ENCODE results near the gene PTPRN2. TPM values are rescaled to one million over a fixed set of nuclear protein-coding genes. Genes with fewer than 3 reads are reported as not detected.

PTPRN2 gene
- total RNA-seq, 1 experiment from 2014 or later, result 3.8 TPM

DNA sequence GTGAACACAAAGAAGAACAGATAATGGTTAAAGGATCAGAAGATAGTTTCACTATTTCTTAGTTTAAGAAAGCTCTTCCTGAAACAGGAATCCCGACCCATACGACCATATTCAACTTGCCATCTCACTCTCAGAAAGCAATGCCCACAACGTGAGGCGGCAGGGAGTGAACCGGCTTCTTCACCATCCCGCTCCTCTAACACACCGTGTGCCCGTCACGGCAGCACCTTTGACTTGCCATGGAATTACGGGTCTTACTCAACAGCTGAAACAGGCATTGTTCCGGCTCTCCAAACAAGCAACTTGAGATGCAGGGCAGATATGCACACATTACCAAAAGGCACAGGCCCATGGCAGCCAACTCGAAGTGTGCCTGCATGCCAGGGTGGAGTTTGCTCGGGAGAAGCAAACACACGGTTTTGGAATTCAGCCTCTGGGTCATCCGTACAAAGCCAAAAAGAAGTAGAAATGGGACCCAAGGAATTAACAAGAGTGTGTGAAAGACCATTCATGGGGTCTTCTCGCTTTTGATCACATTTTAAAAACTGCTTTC, 957.2 kb downstream of the PTPRN2 start:
- Histone ChIP-seq H3K9me3 (replicated peaks) (no peaks in the 10 kb centered on the region), H3K4me3 (no peak overlapping the region), H3K4me1 (peaks cover 6% of the 10 kb centered on the region), H3K36me3 (no peaks in the 10 kb centered on the region; the same call in 1 of the 2 replicates), H3K27me3 (no peaks in the 10 kb centered on the region), H3K27ac (no peak overlapping the region)
- no peak for DNase-seq

DNA sequence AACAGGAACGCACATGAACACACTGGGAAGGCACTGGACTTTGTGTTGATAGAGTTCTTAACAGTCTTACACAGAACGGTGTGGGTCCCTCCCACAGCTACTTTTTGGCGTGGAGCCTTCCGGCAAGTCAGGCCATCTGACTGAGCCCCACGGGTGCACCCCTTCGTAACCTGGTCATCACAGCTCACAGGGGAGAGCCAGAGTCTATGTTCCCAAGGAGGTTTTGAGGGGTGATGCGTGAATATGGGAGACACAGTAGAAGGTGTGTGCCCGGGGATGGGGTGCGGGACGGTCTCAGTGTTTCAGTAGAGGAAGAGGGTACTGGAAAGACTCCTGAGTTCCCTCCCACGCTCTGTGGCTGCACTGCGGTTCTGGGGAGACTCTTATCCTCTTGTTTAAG, 959.2 kb downstream of the PTPRN2 start:
- H3K9me3 ChIP-seq (replicated peaks), result no peaks in the 10 kb centered on the region
- H3K27me3 ChIP-seq, result no peaks in the 10 kb centered on the region
- H3K4me1 ChIP-seq, result peaks cover 6% of the 10 kb centered on the region
- no peak overlapping the region for H3K4me3 ChIP-seq
- DNase-seq, result no peak
- H3K36me3 ChIP-seq, result no peaks in the 10 kb centered on the region; the same call in 1 of the 2 replicates
- peak overlapping the region; percentile 45 for H3K27ac ChIP-seq

DNA sequence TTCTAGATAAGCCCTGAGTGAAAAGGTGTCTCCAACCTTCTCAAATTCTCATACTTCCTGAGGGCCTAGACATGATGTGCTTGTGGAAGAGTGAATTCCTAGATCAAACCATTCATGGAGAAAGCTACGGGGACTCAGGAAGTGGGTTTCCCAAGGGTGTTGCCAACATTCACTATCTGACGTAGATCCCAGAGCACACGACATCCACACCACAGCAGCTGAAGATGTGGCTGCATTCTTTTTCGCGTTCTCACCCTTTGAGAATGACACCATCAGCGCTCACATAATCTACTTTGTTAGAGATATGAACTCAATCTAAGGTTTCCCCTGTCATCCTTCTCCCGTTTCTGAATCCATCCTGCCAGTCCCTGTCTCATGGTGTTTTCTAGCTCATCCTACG, 960.0 kb downstream of the PTPRN2 start:
- H3K9me3 ChIP-seq (replicated peaks), result no peaks in the 10 kb centered on the region
- peaks cover 6% of the 10 kb centered on the region for H3K4me1 ChIP-seq
- no peaks in the 10 kb centered on the region for H3K27me3 ChIP-seq
- H3K4me3 ChIP-seq, result no peak overlapping the region
- H3K27ac ChIP-seq, result peak overlapping the region; percentile 45
- peak; percentile 30 to 45 for DNase-seq
- H3K36me3 ChIP-seq, result no peaks in the 10 kb centered on the region; the same call in 1 of the 2 replicates

DNA sequence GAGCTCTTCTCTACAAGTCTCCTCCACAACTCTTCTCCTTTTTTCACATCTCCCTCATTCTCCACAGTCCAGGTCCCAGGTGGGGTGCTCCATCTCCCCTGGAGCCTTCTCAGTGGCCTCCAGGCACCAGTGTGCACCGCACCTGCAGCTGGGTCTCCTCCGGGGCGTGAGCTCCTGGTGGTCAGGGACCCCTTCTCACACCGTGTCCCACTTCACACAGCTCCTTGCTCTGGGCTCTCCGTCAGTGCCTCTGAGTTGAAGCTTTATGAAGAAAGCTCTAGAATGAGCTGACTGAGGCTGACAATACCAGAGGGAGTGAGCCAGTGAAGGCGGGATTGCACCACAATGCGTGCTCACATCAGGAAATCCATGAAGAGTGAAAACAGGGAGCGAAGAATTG, 960.6 kb downstream of the PTPRN2 start:
- Histone ChIP-seq H3K36me3 (no peaks in the 10 kb centered on the region; the same call in 1 of the 2 replicates), H3K4me1 (peaks cover 6% of the 10 kb centered on the region), H3K27me3 (no peaks in the 10 kb centered on the region)

DNA sequence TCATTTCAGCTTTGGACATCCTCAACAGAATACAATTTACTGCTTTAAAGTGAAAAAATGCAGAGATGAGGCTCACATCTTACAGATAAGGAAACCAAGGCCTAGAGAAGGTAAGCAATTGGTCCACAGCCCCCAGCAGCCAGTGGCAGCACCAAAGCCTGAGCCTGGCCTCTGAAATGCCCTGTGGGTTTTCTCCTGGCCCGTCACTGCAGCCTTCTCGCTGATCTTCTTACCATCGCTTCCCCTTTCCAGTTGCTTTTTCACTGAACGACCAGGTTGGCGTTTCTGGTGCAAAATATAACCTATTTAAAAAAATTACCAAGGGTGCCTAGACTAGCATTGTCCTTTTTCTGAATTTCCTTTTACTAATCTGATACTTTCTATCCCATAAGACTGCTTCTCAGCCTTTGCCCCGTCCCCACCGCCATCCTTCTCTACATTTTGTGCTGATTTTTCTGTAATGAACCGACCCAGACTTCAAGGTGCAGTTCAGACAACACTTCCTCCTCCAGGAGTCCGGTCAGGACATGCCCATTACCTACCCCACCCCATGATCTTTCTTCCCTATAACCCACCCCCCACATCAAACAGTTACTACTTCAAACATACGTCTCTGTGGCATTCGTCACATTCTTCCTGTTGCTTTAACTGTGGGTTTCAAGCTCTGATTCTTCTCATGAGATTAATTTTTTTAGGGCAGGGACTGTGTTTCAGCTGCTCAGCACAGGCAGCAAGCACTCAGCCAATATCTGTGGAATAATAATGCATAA, 961.5 kb downstream of the PTPRN2 start:
- no peaks in the 10 kb centered on the region for H3K27me3 ChIP-seq
- H3K36me3 ChIP-seq, result no peaks in the 10 kb centered on the region; the same call in 1 of the 2 replicates
- no peaks in the 10 kb centered on the region for H3K9me3 ChIP-seq (replicated peaks)
- no peak for DNase-seq
- no peak overlapping the region for H3K27ac ChIP-seq
- H3K4me3 ChIP-seq, result no peak overlapping the region
- H3K4me1 ChIP-seq, result peaks cover 6% of the 10 kb centered on the region

More for the DNA sequence above, 960.6 kb downstream of the PTPRN2 start:
- Histone ChIP-seq H3K9me3 (replicated peaks) (no peaks in the 10 kb centered on the region), H3K4me3 (no peak overlapping the region), H3K27ac (peak overlapping the region; percentile 38)
- no peak for DNase-seq

DNA sequence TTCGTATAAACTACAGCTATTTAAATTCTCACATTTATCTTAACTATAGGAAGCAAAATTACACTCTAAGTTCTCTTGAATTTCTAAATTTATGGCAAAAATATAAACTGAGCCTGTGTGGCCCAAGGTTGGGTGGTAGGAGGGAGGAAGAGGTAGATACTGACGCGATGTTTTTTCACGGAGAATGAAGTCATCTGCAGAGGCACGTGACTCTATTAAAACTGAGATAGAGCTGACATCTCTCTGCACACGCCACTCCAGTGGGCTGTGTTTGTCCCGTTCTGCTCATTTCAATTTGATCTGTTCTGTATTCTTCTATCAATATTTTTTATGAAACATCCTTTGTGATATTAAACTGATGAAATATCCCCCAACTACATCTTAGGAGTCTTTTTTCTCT, 964.1 kb downstream of the PTPRN2 start:
- no peak for DNase-seq
- H3K36me3 ChIP-seq, result no peaks in the 10 kb centered on the region; the same call in 1 of the 2 replicates
- no peak overlapping the region for H3K4me3 ChIP-seq
- peaks cover 6% of the 10 kb centered on the region for H3K4me1 ChIP-seq
- no peak overlapping the region for H3K27ac ChIP-seq
- H3K27me3 ChIP-seq, result no peaks in the 10 kb centered on the region
- H3K9me3 ChIP-seq (replicated peaks), result no peaks in the 10 kb centered on the region

DNA sequence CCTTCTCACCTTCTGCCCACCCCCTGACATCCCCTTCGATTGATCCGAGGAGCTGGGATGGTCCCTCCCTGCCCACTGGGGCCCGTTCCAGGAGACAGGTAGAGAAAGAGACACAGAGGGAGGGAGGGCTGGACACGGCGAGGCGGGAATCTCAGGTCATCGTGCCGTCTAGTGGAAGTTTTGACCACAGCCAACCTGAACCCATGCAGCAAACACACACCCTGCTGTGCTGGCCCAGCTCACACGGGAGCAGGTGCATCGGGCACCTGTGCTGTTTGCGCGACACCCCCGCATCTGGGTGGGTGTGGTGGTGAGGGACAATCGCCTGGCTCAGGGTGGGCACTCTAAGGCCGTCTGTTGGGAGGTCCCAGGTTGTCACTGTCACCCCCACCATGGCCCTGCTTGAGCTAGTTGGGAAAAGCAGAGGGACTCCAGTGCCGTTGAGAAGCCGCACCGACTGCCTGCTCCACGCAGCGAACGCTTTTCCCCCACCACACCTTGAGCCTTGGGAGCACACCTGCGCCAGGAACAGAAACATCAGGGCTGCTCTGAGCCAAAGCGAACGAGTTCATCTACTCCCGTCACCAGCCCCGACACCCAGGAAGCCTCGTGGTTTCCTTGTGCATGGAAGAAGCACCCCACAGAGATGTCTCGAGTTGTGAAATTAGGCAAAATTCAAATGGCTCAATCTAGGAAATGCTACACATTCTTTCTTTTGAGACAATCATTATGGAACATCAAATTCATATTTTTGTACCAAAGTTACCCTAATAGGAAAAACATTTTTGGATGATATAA, 965.0 kb downstream of the PTPRN2 start:
- no peak for DNase-seq
- no peaks in the 10 kb centered on the region for H3K27me3 ChIP-seq
- H3K9me3 ChIP-seq (replicated peaks), result no peaks in the 10 kb centered on the region
- peaks cover 3% of the 10 kb centered on the region; the same call in 1 of the 2 replicates for H3K36me3 ChIP-seq
- no peaks in the 10 kb centered on the region for H3K4me1 ChIP-seq
- H3K27ac ChIP-seq, result no peak overlapping the region
- H3K4me3 ChIP-seq, result no peak overlapping the region

DNA sequence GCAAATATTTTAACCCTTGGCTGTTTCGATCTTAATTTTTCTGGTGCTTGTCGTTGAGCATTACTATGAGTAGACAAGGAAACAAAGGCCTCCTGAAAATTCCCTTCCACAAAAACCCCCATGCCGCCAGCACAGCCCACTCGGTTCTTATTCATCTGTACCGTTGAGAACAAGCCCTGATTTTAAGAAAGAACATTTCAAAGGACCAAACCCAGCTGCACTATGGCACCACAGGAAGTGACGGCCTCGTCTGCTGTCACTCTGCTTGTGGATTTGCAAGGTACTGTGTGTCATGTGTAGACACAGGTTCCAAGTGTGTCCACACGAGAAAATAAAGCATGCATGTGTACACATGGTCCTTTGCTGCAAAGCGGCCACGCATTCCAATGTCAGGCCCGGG, 965.6 kb downstream of the PTPRN2 start:
- Histone ChIP-seq H3K4me3 (no peak overlapping the region), H3K36me3 (peaks cover 3% of the 10 kb centered on the region; the same call in 1 of the 2 replicates), H3K27ac (no peak overlapping the region), H3K27me3 (no peaks in the 10 kb centered on the region), H3K4me1 (no peaks in the 10 kb centered on the region), H3K9me3 (replicated peaks) (no peaks in the 10 kb centered on the region)
- DNase-seq, result no peak

DNA sequence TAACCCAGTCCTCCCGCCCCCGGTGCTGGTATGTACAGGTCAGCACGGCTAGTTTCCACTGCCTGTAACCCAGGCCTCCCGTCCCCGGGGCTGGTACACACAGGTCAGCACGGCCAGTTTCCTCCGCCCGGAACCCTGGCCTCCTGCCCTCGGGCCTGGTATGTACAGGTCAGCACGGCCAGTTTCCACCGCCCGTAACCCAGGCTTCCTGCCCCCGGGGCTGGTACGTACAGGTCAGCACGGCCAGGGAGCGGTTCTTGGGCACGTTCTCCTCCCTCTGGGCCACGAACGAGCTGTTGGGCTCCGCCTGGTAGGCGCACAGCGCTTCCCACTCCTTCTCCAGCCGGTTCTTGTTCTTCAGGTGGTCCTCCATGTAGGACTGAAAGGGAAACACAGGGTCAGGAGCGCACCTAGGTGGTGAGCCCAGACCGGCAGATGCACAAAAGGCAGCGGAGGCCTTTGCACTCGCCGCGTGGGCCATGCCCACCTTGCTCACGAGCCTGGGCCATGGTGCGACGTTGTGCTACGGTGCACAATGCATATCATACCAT, 966.4 kb downstream of the PTPRN2 start:
- peaks cover 3% of the 10 kb centered on the region; the same call in 1 of the 2 replicates for H3K36me3 ChIP-seq
- H3K27ac ChIP-seq, result no peak overlapping the region
- H3K4me1 ChIP-seq, result no peaks in the 10 kb centered on the region
- H3K9me3 ChIP-seq (replicated peaks), result no peaks in the 10 kb centered on the region
- DNase-seq, result no peak
- H3K4me3 ChIP-seq, result no peak overlapping the region
- H3K27me3 ChIP-seq, result no peaks in the 10 kb centered on the region

DNA sequence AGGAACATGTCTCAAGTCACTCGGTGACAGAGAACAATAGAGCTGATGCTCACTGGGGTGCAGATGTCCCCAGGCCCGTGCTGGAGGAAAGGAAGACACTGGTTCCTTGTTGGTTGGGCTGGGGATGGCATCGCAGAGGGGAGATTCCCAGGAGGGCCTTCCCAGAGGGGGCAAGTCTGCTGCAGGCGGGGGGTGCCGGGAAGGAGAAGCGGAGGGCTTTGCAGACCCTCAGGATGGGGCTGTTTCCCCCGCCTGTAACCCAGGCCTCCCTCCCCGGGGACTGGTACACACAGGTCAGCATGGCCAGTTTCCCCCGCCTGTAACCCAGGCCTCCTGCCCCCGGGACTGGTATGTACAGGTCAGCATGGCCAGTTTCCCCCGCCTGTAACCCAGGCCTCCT, 967.0 kb downstream of the PTPRN2 start:
- Histone ChIP-seq H3K27ac (no peak overlapping the region), H3K4me3 (no peak overlapping the region), H3K36me3 (peaks cover 5% of the 10 kb centered on the region; the same call in 1 of the 2 replicates), H3K27me3 (no peaks in the 10 kb centered on the region), H3K9me3 (replicated peaks) (no peaks in the 10 kb centered on the region), H3K4me1 (no peaks in the 10 kb centered on the region)
- DNase-seq, result no peak

DNA sequence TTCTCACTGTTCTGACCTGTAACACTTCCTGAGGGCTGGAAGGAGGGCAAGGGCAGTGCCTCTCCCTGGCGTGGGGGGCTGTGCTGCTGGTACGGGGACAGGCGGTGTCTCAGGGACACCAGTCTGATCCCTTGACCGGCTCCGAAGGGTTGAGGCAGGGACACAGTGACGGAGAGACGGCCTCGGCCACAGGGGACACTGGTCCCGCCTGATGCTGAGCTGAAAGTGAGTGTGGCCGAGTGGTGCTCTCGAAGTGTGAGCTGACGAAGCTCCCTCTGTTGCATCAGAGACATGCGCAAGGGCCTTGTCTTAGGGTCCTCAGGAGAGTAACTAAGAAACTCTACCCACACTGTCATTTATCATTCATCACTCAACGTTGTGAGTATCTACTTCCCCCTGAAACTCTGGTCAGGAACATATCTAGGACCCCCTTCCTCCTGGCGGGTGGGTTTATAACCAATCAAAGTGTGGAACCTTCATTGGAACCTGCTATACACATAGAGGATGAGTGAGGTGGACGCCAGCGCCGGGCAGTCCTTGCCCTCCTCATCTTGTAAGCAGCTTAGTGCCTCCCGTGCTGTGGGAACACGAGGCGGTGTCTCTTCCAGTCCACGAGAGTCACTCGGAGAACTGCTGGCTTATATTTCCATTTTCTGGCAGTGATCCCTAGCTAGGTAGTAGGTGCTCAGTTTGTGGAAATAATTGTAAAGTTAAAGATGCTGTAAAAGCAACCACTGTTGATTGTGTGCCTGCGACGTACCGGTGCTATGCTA, 967.7 kb downstream of the PTPRN2 start:
- no peak overlapping the region for H3K27ac ChIP-seq
- no peaks in the 10 kb centered on the region for H3K9me3 ChIP-seq (replicated peaks)
- peaks cover 10% of the 10 kb centered on the region for H3K36me3 ChIP-seq
- H3K27me3 ChIP-seq, result no peaks in the 10 kb centered on the region
- no peaks in the 10 kb centered on the region for H3K4me1 ChIP-seq
- H3K4me3 ChIP-seq, result no peak overlapping the region
- DNase-seq, result no peak

DNA sequence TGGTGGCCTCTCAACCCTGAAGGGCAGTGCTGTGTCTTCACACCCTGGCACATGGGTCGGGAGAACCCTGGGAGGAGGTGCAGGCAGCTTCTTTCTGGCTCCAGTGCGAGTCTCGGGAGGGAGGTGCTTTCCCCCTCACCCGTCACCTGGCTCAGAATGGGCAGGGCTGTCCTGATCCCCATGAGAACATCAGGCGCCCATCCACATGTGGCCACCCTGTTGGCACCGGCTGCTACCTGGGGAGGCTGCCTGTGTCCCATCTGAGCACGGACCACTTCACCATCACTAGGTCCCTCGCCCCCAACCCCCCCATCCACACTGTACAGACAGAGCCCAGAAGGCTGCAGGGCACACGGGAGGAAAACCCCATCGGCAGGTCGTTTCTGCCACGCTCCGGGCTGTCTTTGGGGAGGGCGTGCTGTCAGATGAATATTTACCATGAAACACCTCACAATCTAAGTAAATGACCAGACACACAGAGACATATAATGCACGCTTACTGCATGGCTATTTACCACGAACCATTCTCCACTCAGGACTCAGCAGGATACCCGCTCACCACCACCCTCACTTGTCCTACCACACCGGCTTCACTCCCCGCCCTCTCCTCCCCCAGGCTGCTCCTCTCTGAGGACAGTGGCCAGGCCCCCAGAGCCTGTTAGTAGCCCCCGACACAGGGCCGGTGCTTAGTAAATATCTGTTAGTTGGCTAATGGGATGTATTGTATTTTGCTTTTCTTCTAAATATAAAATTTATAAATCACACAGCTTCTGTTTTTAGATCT, 968.6 kb downstream of the PTPRN2 start:
- Histone ChIP-seq H3K27me3 (no peaks in the 10 kb centered on the region), H3K9me3 (replicated peaks) (no peaks in the 10 kb centered on the region), H3K36me3 (peaks cover 16% of the 10 kb centered on the region), H3K4me1 (no peaks in the 10 kb centered on the region), H3K4me3 (no peak overlapping the region), H3K27ac (no peak overlapping the region)
- DNase-seq, result no peak

DNA sequence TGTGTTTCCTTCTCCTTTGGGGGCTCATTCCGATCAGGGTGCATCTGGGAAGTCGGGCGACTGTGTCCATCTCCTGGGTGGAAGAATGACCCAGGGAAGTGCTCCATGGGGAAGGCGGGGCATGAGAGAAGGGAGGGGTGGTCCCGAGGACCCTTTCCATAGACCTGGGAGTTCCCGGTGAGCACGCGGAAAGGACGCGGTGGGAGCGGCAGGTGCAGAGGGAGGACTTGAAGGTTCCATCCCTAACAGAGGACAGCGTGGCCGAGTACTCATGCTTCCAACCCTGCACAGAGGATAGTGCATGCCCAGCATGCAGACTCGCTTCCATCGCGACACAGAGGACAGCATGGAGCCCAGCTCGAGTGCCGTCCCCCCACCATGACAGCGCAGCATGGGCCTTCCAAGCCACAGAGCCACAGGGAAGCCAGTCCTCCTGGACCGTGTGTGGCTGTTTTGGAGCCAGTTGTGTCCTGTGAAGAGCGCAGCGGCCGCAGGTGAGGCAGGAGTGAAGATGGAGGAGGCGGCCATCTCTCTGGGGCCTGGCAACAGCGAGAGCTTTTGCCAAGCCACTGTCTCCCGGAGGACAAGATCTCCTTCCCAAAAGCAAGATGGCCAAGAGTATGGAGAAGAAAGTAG, 969.4 kb downstream of the PTPRN2 start:
- Histone ChIP-seq H3K4me3 (no peak overlapping the region), H3K27ac (no peak overlapping the region), H3K36me3 (peaks cover 16% of the 10 kb centered on the region), H3K4me1 (no peaks in the 10 kb centered on the region), H3K27me3 (no peaks in the 10 kb centered on the region), H3K9me3 (replicated peaks) (no peaks in the 10 kb centered on the region; the same call in 1 of the 2 replicates)
- no peak for DNase-seq
